Heart left ventricle (tissue), 13 donors: ENCODE results near the gene TBX1.

Source experiments
- POLR2A ChIP-seq, 2 donors: fragments of 450-650 bp; IDR thresholded peaks; one replicate each; pipeline ENCODE4 v1.6.1; 2017; ENCODE audit warnings: antibody characterized with exemption in 2 of 2, mild to moderate bottlenecking in 2 of 2, moderate library complexity in 2 of 2
- TF ChIP-seq, protein P1 (sequence below), 12 donors: fragments of 200-600 bp; sonication (generic) in 4 of 12; IDR thresholded peaks; one replicate each; pipeline versions ENCODE4 v1.5.0 to v1.8.0; 2018 to 2022; ENCODE audit warnings: antibody characterized with exemption in 12 of 12, mild to moderate bottlenecking in 5 of 12
- donor health status: ischemic (EF 13 %, LVEDD 7.1; RV severe dilation, severe dysfunction).
- donor health status: DM: no; HTN: yes; CAD: no.
- donor health status: DM: no; HTN: no; CAD: no.
- donor health status: ischemic (EF 25% LVEDD 6.9; RV normal size, moderate dysfunction).
- donor health status: ischemic (EF 25% LVEDD 5.7; RV mildly dilated, moderate dysfunction).
- donor health status: ischemic (EF 35%, LVEDD 5.7; RV mildly dilated, moderate dysfunction).
- donor health status: nonischemic (EF 11% LVEDD 7.7; RV severe dilation, severe dysfunction).
- donor health status: DM: yes; HTN: yes; CAD: no.
- donor health status: PGD.
- donor health status: ischemic (EF 29% LVEDD 5.4; RV normal size, mild dysfunction).
- donor health status: nonischemic (EF 23%, LVEDD 6.1; RV moderate dilation, normal function).

DNA sequence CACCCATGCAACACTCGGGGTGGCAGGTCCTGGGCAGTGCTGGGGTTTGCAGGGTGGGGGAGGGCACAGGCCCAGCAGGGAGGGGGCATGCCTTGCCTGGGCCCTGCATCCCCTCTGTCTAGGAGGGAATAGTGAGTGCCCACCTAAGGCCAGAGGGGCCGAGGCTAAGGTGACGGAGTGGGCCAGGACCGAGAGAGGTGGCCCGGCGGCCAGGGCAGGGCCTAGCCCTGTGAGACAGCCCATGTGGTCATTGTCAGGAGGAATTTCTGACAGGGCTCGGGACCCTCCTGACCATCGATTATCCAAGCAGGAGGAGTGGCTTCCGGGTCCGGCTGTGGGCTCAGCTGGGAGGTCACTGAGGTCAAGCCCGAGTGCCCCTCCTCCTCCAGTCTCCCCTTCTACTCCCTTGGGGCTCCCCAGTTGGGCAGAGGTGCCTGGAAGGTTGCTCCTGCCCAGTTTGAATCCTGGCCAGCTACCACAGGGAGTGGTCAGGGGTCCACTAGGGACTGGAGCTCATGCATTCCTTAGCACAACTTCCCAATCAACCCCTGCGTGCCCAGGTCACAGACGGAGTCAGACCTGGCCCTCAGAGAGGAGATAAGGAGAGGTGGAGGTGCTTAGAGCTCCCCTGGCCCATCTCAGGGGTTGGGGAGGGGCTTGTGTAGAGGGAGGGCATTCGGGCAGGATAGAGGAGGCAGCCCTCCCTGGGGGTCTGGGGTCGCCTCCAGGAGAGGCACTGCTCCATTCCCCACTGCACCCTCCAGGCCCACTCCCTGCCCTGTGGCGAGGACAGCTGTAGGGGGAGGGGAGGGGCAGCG is 22.5 kb upstream of the TBX1 start:
- TF ChIP-seq, protein P1, sequence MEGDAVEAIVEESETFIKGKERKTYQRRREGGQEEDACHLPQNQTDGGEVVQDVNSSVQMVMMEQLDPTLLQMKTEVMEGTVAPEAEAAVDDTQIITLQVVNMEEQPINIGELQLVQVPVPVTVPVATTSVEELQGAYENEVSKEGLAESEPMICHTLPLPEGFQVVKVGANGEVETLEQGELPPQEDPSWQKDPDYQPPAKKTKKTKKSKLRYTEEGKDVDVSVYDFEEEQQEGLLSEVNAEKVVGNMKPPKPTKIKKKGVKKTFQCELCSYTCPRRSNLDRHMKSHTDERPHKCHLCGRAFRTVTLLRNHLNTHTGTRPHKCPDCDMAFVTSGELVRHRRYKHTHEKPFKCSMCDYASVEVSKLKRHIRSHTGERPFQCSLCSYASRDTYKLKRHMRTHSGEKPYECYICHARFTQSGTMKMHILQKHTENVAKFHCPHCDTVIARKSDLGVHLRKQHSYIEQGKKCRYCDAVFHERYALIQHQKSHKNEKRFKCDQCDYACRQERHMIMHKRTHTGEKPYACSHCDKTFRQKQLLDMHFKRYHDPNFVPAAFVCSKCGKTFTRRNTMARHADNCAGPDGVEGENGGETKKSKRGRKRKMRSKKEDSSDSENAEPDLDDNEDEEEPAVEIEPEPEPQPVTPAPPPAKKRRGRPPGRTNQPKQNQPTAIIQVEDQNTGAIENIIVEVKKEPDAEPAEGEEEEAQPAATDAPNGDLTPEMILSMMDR (IDR thresholded peaks at IDR 0.05) = no peak
- TF ChIP-seq POLR2A (IDR thresholded peaks at IDR 0.05) = no peak
